HEK293 (cell line): Measurements from ENCODE around the gene KRT9.

Experiments used
- CTCF ChIA-PET: fragments of 350-600 bp; formaldehyde crosslinking; extraction: SDS; loops from one replicate; lab custom pipeline; 2021; ENCODE audit warnings: antibody characterized with exemption; lab: Yijun Ruan, JAX
- POLR2A ChIA-PET: fragments of 300-600 bp; formaldehyde crosslinking; extraction: SDS; loops from one replicate; lab custom pipeline; 2020; ENCODE audit warnings: antibody characterized with exemption, inconsistent platforms; lab: Yijun Ruan, JAX
- H3K27ac ChIP-seq: fragments of 200-500 bp; sonication (Bioruptor generic); 2 replicates; pipeline ENCODE4 v1.5.1; 2014; ENCODE audit warnings: low read depth, low read length, control low read depth, inconsistent platforms; ENCODE audit errors: extremely low read depth
- H3K36me3 ChIP-seq, 2 experiments: fragments of 200-500 bp in 1 of 2; sonication (Bioruptor generic) in 1 of 2; 1 replicate in 1 of 2; 2 replicates in 1 of 2; pipeline ENCODE4 v1.5.1; 2014 to 2017; ENCODE audit warnings: inconsistent platforms in 2 of 2, low read length in 2 of 2; ENCODE audit not compliant: control insufficient read depth in 2 of 2, insufficient read depth in 1 of 2
- H3K4me1 ChIP-seq: fragments of 200-500 bp; sonication (Bioruptor generic); 2 replicates; pipeline ENCODE4 v1.5.1; 2014; ENCODE audit warnings: mild to moderate bottlenecking, low read length, inconsistent platforms; ENCODE audit not compliant: control insufficient read depth, insufficient read depth
- H3K4me3 ChIP-seq: 2 replicates; pipeline ENCODE4 v1.5.1; 2011; ENCODE audit warnings: low read depth, mild to moderate bottlenecking, control low read depth, low read length, moderate library complexity
- H3K9me3 ChIP-seq: fragments of 200-500 bp; sonication (Bioruptor generic); 2 replicates; pipeline ENCODE4 v1.5.1; 2014; ENCODE audit warnings: low read depth, low read length, inconsistent platforms; ENCODE audit not compliant: control insufficient read depth, insufficient read depth
- EGR2 ChIP-seq: fragments of 450-650 bp; formaldehyde crosslinking; IDR thresholded peaks from 2 replicates; pipeline ENCODE4 v1.5.1; 2016; ENCODE audit warnings: low read depth, missing biosample characterization, missing genetic modification characterization
- GFI1B ChIP-seq: fragments of 450-650 bp; formaldehyde crosslinking; IDR thresholded peaks from 2 replicates; pipeline ENCODE4 v1.5.1; 2016; ENCODE audit warnings: missing biosample characterization, missing genetic modification characterization
- GLI2 ChIP-seq: fragments of 450-650 bp; formaldehyde crosslinking; IDR thresholded peaks from 2 replicates; pipeline ENCODE4; 2017; ENCODE audit warnings: missing biosample characterization, missing genetic modification characterization, low read depth, borderline replicate concordance
- KLF1 ChIP-seq: fragments of 450-650 bp; formaldehyde crosslinking; IDR thresholded peaks from 2 replicates; pipeline ENCODE4 v1.5.1; 2016; ENCODE audit warnings: missing biosample characterization, missing genetic modification characterization
- KLF17 ChIP-seq: fragments of 450-650 bp; formaldehyde crosslinking; IDR thresholded peaks from 2 replicates; pipeline ENCODE4 v1.5.1; 2016; ENCODE audit warnings: missing biosample characterization, missing genetic modification characterization
- PRDM1 ChIP-seq: fragments of 450-650 bp; formaldehyde crosslinking; IDR thresholded peaks from 2 replicates; pipeline ENCODE4; 2016; ENCODE audit warnings: missing biosample characterization, missing genetic modification characterization
- REPIN1 ChIP-seq: fragments of 450-650 bp; formaldehyde crosslinking; IDR thresholded peaks from 2 replicates; pipeline ENCODE4 v1.5.1; 2017; ENCODE audit warnings: missing biosample characterization, missing genetic modification characterization, low read depth
- SP3 ChIP-seq: fragments of 450-650 bp; formaldehyde crosslinking; IDR thresholded peaks from 2 replicates; pipeline ENCODE4 v1.5.1; 2016; ENCODE audit warnings: missing biosample characterization, missing genetic modification characterization
- ZNF121 ChIP-seq: fragments of 450-650 bp; formaldehyde crosslinking; IDR thresholded peaks from 2 replicates; pipeline ENCODE4 v1.5.1; 2016; ENCODE audit warnings: missing biosample characterization, missing genetic modification characterization
- ZNF138 ChIP-seq: fragments of 450-650 bp; formaldehyde crosslinking; IDR thresholded peaks from 2 replicates; pipeline ENCODE4 v1.5.1; 2016; ENCODE audit warnings: missing biosample characterization, missing genetic modification characterization, borderline replicate concordance
- ZNF341 ChIP-seq: fragments of 450-650 bp; formaldehyde crosslinking; IDR thresholded peaks from 2 replicates; pipeline ENCODE4; 2016; ENCODE audit warnings: low read depth, missing biosample characterization, missing genetic modification characterization
- ZNF391 ChIP-seq: fragments of 450-650 bp; formaldehyde crosslinking; IDR thresholded peaks from 2 replicates; pipeline ENCODE4 v1.5.1; 2016; ENCODE audit warnings: low read depth, missing biosample characterization, missing genetic modification characterization, borderline replicate concordance
- ZNF423 ChIP-seq: fragments of 450-650 bp; formaldehyde crosslinking; IDR thresholded peaks from 2 replicates; pipeline ENCODE4 v1.5.1; 2016; ENCODE audit warnings: missing biosample characterization, missing genetic modification characterization
- ZNF510 ChIP-seq: fragments of 450-650 bp; formaldehyde crosslinking; IDR thresholded peaks from 2 replicates; pipeline ENCODE4 v1.5.1; 2018; ENCODE audit warnings: mild to moderate bottlenecking, missing genetic modification characterization, missing biosample characterization; ENCODE audit not compliant: insufficient replicate concordance
- ZNF571 ChIP-seq: fragments of 450-650 bp; formaldehyde crosslinking; IDR thresholded peaks from 2 replicates; pipeline ENCODE4 v1.5.0; 2017; ENCODE audit warnings: missing biosample characterization, missing genetic modification characterization
- ZSCAN18 ChIP-seq: fragments of 450-650 bp; formaldehyde crosslinking; IDR thresholded peaks from 2 replicates; pipeline ENCODE4 v1.5.1; 2016; ENCODE audit warnings: missing biosample characterization, missing genetic modification characterization
- TF ChIP-seq, protein P1 (sequence below): fragments of 450-650 bp; formaldehyde crosslinking; IDR thresholded peaks from 2 replicates; pipeline ENCODE4 v1.5.1; 2016; ENCODE audit warnings: missing biosample characterization, missing genetic modification characterization, borderline replicate concordance
- TF ChIP-seq, protein P2 (sequence below): fragments of 450-650 bp; formaldehyde crosslinking; IDR thresholded peaks from 2 replicates; pipeline ENCODE4 v1.5.1; 2016; ENCODE audit warnings: missing biosample characterization, missing genetic modification characterization
- TF ChIP-seq, protein P3 (sequence below): fragments of 450-650 bp; formaldehyde crosslinking; IDR thresholded peaks from 2 replicates; pipeline ENCODE4 v1.5.1; 2016; ENCODE audit warnings: missing biosample characterization, missing genetic modification characterization
- TF ChIP-seq, protein P4 (sequence below): fragments of 450-650 bp; formaldehyde crosslinking; IDR thresholded peaks from 2 replicates; pipeline ENCODE4 v1.5.1; 2016; ENCODE audit warnings: missing biosample characterization, missing genetic modification characterization
- TF ChIP-seq, protein P5 (sequence below): fragments of 450-650 bp; formaldehyde crosslinking; IDR thresholded peaks from 2 replicates; pipeline ENCODE4 v1.5.1; 2016; ENCODE audit warnings: missing biosample characterization, missing genetic modification characterization

The KRT9 gene

GRCh38 chr17:41521574-41522261 is 50.1 kb downstream of the KRT9 start (continued):
- TF ChIP-seq GLI2 (no peak), ZNF341 (tag by site-specific recombination) (no peak), ZNF121 (tag by site-specific recombination) (no peak), REPIN1 (tag by site-specific recombination) (no peak), ZNF571 (tag by site-specific recombination) (no peak), KLF17 (tag by site-specific recombination) (peak; percentile 63), GFI1B (tag by site-specific recombination) (no peak), ZNF138 (tag by site-specific recombination) (no peak), KLF1 (no peak; the same call in none of the 2 replicates), ZSCAN18 (tag by site-specific recombination) (no peak), ZNF423 (tag by site-specific recombination) (no peak), PRDM1 (tag by site-specific recombination) (no peak), ZNF510 (tag by site-specific recombination) (no peak), ZNF391 (tag by site-specific recombination) (no peak)
- TF ChIP-seq, protein P1, sequence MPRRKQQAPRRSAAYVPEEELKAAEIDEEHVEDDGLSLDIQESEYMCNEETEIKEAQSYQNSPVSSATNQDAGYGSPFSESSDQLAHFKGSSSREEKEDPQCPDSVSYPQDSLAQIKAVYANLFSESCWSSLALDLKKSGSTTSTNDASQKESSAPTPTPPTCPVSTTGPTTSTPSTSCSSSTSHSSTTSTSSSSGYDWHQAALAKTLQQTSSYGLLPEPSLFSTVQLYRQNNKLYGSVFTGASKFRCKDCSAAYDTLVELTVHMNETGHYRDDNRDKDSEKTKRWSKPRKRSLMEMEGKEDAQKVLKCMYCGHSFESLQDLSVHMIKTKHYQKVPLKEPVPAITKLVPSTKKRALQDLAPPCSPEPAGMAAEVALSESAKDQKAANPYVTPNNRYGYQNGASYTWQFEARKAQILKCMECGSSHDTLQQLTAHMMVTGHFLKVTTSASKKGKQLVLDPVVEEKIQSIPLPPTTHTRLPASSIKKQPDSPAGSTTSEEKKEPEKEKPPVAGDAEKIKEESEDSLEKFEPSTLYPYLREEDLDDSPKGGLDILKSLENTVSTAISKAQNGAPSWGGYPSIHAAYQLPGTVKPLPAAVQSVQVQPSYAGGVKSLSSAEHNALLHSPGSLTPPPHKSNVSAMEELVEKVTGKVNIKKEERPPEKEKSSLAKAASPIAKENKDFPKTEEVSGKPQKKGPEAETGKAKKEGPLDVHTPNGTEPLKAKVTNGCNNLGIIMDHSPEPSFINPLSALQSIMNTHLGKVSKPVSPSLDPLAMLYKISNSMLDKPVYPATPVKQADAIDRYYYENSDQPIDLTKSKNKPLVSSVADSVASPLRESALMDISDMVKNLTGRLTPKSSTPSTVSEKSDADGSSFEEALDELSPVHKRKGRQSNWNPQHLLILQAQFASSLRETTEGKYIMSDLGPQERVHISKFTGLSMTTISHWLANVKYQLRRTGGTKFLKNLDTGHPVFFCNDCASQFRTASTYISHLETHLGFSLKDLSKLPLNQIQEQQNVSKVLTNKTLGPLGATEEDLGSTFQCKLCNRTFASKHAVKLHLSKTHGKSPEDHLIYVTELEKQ (tag by site-specific recombination): no peak
- TF ChIP-seq, protein P2, sequence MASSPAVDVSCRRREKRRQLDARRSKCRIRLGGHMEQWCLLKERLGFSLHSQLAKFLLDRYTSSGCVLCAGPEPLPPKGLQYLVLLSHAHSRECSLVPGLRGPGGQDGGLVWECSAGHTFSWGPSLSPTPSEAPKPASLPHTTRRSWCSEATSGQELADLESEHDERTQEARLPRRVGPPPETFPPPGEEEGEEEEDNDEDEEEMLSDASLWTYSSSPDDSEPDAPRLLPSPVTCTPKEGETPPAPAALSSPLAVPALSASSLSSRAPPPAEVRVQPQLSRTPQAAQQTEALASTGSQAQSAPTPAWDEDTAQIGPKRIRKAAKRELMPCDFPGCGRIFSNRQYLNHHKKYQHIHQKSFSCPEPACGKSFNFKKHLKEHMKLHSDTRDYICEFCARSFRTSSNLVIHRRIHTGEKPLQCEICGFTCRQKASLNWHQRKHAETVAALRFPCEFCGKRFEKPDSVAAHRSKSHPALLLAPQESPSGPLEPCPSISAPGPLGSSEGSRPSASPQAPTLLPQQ: no peak
- TF ChIP-seq, all 188 proteins: peak for 5

- Histone ChIP-seq H3K27ac (peak overlapping the region; percentile 24; the same call in 1 of the 2 replicates), H3K4me3 (no peak overlapping the region), H3K9me3 (no peaks in the 10 kb centered on the region), H3K36me3 (peaks cover 0 to 4% of the 10 kb centered on the region in 2 experiments; a peak in 2 of 3 replicates), H3K4me1 (peaks cover 23% of the 10 kb centered on the region)
- CTCF ChIA-PET: interaction anchor here (0.6 to 2.6 kb wide), 9 partner anchors 15 to 146 kb away, joined by 3 to 20 read pairs (median 4); no protein-coding TSS in a partner anchor
- POLR2A ChIA-PET: interaction anchor here (0.7 to 1.8 kb wide), 5 partner anchors 11 to 695 kb away, joined by 3 to 5 read pairs (median 3); no protein-coding TSS in a partner anchor
- peak; percentile 55 for TF ChIP-seq EGR2
- TF ChIP-seq, protein P3, sequence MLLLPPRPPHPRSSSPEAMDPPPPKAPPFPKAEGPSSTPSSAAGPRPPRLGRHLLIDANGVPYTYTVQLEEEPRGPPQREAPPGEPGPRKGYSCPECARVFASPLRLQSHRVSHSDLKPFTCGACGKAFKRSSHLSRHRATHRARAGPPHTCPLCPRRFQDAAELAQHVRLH (tag by site-specific recombination): no peak
- no peak for TF ChIP-seq SP3 (tag by site-specific recombination)
- TF ChIP-seq, protein P4, sequence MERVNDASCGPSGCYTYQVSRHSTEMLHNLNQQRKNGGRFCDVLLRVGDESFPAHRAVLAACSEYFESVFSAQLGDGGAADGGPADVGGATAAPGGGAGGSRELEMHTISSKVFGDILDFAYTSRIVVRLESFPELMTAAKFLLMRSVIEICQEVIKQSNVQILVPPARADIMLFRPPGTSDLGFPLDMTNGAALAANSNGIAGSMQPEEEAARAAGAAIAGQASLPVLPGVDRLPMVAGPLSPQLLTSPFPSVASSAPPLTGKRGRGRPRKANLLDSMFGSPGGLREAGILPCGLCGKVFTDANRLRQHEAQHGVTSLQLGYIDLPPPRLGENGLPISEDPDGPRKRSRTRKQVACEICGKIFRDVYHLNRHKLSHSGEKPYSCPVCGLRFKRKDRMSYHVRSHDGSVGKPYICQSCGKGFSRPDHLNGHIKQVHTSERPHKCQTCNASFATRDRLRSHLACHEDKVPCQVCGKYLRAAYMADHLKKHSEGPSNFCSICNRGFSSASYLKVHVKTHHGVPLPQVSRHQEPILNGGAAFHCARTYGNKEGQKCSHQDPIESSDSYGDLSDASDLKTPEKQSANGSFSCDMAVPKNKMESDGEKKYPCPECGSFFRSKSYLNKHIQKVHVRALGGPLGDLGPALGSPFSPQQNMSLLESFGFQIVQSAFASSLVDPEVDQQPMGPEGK (tag by site-specific recombination): peak; percentile 57
- no peak for TF ChIP-seq KLF17 (tag by site-specific recombination)
- TF ChIP-seq, protein P5, sequence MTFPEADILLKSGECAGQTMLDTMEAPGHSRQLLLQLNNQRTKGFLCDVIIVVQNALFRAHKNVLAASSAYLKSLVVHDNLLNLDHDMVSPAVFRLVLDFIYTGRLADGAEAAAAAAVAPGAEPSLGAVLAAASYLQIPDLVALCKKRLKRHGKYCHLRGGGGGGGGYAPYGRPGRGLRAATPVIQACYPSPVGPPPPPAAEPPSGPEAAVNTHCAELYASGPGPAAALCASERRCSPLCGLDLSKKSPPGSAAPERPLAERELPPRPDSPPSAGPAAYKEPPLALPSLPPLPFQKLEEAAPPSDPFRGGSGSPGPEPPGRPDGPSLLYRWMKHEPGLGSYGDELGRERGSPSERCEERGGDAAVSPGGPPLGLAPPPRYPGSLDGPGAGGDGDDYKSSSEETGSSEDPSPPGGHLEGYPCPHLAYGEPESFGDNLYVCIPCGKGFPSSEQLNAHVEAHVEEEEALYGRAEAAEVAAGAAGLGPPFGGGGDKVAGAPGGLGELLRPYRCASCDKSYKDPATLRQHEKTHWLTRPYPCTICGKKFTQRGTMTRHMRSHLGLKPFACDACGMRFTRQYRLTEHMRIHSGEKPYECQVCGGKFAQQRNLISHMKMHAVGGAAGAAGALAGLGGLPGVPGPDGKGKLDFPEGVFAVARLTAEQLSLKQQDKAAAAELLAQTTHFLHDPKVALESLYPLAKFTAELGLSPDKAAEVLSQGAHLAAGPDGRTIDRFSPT: peak; percentile 90
Observed at GRCh38 chr17:41520821-41521521, 50.9 kb downstream of the KRT9 start.
